ENCODE data around the gene RSBN1.
"Not testable (repeated sequence)": the region's sequence is repeated elsewhere in the genome, so short reads cannot be mapped to it uniquely, and the experiment has no call there.

The RSBN1 gene

DNA sequence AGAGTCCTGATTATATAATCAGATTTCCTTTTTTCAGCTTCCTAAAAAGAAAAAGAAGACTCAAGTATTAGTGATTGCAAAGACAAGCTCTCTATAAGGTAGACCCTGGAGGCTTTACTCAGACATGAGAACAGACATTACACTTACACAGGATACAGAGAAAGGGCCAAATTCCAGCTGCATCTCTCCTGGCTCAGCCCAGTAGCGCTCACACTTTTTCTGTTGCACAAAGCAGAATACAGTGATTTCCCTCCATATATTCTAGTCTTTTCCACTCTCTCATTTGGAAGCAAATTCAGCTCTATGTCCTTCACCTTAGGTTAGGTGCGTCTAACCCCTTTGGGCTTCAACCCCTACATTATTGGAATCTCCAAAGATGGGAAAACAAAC lies 44.1 kb upstream of the RSBN1 start:
- TF ChIP-seq, protein P1, sequence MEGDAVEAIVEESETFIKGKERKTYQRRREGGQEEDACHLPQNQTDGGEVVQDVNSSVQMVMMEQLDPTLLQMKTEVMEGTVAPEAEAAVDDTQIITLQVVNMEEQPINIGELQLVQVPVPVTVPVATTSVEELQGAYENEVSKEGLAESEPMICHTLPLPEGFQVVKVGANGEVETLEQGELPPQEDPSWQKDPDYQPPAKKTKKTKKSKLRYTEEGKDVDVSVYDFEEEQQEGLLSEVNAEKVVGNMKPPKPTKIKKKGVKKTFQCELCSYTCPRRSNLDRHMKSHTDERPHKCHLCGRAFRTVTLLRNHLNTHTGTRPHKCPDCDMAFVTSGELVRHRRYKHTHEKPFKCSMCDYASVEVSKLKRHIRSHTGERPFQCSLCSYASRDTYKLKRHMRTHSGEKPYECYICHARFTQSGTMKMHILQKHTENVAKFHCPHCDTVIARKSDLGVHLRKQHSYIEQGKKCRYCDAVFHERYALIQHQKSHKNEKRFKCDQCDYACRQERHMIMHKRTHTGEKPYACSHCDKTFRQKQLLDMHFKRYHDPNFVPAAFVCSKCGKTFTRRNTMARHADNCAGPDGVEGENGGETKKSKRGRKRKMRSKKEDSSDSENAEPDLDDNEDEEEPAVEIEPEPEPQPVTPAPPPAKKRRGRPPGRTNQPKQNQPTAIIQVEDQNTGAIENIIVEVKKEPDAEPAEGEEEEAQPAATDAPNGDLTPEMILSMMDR (IDR thresholded peaks at IDR 0.05): no peak
- no peak for TF ChIP-seq ZFX (IDR thresholded peaks at IDR 0.05; ENCODE audit: borderline replicate concordance)

DNA sequence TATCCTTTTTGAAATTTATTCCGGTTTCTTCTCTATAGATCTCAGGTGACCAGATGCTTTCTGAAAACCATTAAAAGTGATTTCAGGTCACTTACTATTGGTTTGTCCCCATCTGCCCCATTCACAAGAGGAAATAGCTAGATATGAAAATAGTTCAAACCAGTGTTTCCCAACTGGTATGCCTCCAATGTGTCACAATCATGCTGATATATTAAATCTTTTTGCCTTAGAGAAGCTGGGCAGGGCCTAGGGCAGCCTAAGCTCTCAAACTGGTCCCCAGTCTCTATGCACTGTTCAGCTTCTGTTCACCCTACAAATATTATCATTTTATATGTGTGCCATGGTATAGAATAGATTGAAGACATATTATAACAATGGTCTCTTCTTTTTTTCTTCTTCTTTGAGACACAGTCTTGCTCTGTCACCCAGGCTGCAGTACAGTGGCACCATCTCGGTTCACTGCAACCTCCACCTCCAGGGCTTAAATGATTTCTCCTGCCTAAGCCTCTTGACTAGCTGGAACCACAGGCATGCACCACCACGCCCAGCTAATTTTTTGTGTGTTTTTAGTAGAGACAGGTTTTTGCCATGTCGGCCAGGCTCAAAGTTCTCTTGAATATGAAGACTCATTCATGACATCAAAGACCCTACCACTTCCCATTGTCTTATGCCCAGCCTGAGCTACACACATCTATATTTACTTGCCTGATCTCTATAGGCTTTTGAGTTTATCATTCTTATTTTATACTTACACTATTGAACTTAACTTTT lies 43.5 kb upstream of the RSBN1 start:
- H3K27ac ChIP-seq: no peak overlapping the region
- TF ChIP-seq ZFX (IDR thresholded peaks at IDR 0.05; ENCODE audit: borderline replicate concordance): no peak
- TF ChIP-seq, protein P1 (IDR thresholded peaks at IDR 0.05): no peak

More for the DNA sequence above, 44.1 kb upstream of the RSBN1 start:
- no peak overlapping the region for H3K27ac ChIP-seq

DNA sequence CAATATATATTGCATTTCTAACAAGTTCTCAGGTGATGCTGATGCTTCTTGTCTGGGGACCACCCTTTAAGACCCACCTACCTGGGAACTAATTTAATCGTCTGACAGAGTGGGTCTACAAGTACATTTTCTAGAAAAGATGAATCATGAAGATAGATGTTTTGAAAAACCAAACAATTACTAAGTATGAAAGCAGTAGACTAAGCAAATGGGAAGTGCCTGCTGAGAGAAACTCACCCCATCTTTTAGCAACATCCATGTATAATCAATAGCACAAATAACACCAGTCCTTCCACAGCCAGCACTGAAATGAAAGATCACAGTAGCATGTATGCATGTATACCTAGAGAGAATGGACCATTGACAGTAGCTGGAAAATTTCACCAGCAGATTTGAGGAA lies 42.0 kb upstream of the RSBN1 start:
- TF ChIP-seq, protein P1 (IDR thresholded peaks at IDR 0.05): no peak
- TF ChIP-seq ZFX (IDR thresholded peaks at IDR 0.05; ENCODE audit: borderline replicate concordance): no peak
- H3K27ac ChIP-seq: no peak overlapping the region

DNA sequence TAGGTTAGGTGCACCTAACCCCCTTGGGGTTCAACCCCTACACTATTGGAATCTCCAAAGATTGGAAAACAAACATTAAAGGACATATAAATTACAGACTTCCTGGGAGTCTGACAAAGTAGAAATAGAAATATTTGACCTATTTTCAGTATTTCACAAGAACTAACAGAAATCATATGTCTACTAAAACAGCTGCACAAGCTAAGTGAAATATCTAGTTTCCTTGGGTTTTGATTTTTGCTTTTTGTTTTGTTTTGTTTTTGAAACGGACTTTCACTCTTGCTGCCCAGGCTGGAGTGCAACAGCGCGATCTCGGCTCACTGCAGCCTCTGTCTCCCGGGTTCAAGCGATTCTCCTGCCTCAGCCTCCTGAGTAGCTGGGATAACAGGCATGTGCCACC lies 40.4 kb upstream of the RSBN1 start:
- not testable (repeated sequence) for H3K27ac ChIP-seq

DNA sequence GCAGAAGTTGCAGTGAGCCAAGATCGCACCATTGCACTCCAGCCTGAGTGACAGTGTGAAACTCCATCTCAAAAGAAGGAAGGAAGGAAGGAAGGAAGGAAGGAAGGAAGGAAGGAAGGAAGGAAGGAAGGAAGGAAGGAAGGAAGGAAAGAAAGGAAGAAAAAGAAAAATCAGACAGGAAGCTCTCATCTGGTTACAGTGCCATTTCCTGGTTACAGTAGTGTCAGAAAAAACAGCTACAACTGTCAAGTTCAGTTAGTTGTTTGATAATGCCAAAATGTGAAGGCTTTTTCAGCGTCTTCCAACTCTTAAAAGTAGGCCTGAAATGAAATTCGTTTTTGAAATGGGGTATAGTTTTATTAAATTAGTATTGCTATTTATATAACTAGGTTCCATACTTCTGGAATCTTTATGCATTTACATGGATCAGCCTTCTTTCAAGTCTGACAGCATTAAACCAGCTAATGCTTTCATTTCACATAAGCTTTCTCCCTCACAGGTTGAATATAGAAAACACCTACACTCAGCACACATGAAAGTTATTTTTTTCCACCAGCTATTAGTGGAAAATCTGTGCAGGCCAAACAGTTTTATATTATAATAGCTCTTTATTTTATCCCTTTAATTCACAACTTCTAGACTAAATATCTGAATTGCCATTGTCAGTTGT lies 38.0 kb upstream of the RSBN1 start:
- no peak overlapping the region for H3K27ac ChIP-seq
- TF ChIP-seq, protein P1 (IDR thresholded peaks at IDR 0.05): no peak
- no peak for TF ChIP-seq ZFX (IDR thresholded peaks at IDR 0.05; ENCODE audit: borderline replicate concordance)

DNA sequence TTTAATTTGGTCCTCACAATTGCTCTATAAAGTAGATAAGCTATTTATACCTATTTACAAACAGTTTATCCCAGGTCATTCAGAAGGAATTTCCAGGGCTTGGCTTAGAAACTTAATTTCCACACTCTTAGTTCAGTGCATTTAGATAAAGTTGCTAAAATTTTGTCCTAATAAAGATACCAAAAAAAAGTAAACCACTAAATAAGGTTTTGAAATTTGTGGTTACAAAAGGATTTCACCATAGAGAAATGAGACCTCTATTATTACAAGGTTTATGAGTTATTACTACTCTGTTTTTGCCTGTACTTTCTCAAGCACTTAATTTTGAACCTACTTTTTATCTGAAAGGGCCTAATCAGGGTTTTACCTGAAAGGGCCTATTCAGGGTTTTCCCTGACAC lies 36.8 kb upstream of the RSBN1 start:
- no peak overlapping the region for H3K27ac ChIP-seq
- no peak for TF ChIP-seq ZFX (IDR thresholded peaks at IDR 0.05; ENCODE audit: borderline replicate concordance)
- TF ChIP-seq, protein P1 (IDR thresholded peaks at IDR 0.05): no peak

DNA sequence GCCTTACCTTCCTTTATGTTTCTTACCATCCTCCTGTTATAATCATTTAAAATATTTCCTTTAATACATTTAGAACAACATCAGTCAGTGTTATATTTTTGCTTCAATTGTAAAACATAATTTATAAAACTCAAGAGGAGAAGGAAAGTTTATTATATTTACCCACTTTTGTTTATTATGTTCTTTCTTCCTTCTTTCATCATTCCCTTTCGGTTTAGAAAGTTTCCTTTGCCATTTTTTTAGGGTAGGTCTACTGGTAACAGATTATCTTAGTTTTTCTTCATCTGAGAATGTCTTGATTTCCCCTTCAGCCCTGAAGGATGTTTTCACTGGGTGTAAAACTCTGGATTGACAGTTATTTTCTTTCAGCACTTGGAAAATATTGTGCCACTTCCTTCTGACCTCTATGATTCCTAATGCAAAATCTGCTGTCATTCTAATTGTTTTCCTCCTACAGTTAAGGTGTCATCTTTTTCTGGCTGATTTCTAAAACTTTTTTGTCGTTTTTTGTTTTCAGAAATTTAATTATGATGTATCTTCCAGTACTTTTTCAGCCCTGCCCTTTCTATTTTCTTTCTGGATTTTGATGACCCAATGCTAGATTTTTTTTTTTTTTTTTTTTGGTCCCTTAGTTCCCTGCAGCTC lies 34.2 kb upstream of the RSBN1 start:
- TF ChIP-seq, protein P1 (IDR thresholded peaks at IDR 0.05): no peak
- TF ChIP-seq ZFX (IDR thresholded peaks at IDR 0.05; ENCODE audit: borderline replicate concordance): no peak
- H3K27ac ChIP-seq: no peak overlapping the region
